GM20000 (cell line): ENCODE measurements around the gene WDR49.

Experiments
- DNase-seq: peaks from one replicate; pipeline ENCODE4 v3.0.0; 2012; ENCODE audit warnings: low spot score
- CTCF ChIP-seq: IDR thresholded peaks from 2 replicates; pipeline ENCODE4 v1.5.1; 2012; ENCODE audit warnings: mild to moderate bottlenecking, control low read depth; ENCODE audit errors: extremely low read depth, missing control alignments

The WDR49 gene

DNA sequence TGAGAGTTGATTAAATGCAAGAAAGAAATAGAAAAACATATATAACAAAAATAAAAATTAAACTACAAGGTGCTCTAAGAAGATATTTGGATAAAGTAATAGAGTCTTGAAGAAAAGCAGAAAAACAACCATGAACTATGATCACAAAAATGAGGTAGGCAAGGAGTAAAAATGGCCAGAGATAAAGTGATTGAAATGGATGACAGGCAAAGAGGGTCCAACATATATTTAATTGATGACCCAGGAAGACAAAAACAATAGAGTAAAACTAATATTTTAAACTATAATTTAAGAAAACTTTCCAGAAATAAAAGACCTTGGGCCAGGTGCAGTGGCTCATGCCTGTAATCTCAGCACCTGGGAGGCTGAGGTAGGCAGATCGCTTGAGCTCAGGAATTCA is 22.1 kb upstream of the WDR49 start:
- no peak for DNase-seq
- TF ChIP-seq CTCF: no peak

DNA sequence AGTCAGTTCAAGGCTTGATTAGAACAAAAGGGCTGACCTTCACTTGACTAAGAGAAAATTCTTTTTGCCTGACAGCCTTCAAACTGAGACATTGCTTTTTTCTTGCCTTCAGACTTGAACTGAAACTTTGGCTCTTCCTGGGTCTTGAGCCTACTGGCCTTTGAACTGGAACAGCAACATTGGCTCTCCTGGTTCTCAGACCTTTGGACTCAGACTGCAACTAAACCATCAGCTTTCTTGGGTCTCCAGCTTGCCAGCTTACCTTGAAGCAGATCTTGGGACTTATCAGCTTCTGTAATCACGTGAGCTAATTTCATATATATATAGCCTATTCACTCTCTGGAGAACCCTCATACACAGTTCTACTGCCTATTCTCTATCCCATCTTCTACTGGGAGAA is 19.5 kb upstream of the WDR49 start:
- no peak for TF ChIP-seq CTCF
- DNase-seq: no peak

DNA sequence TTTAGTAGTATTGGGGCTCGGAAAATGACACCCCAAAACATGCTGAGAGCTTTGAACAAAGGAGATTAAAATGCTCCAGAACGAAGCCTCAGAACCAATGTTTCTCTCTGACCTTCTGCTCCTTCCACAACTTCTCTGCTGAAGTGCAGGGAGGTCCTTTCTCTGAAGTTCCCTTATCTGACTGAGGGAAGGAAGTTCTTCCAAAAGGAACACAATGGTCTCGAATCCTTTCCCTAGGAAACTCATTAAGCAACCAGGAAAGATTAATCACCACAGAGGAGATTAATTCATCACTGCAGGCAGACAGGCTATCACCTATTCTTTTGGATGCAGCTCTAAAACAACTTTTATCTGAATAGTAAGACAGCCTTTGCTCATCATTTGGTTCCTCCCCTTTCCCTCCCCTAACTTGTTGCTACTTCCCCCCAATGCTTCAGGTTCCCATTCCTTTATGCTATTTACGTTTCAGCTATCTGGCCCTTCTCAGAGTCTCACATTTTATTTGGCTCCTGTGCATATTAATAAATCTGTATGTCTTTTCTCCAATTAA is 18.2 kb upstream of the WDR49 start:
- DNase-seq: no peak
- no peak for TF ChIP-seq CTCF

GRCh38 chr3:167669699-167670098 is 16.0 kb upstream of the WDR49 start:
- TF ChIP-seq CTCF: no peak

GRCh38 chr3:167668651-167669050 is 14.9 kb upstream of the WDR49 start:
- no peak for TF ChIP-seq CTCF
- no peak for DNase-seq

More at GRCh38 chr3:167669699-167670098, 16.0 kb upstream of the WDR49 start:
- no peak for DNase-seq

- no peak for TF ChIP-seq CTCF
- no peak for DNase-seq
Observed at GRCh38 chr3:167666563-167666962, 12.8 kb upstream of the WDR49 start.

DNA sequence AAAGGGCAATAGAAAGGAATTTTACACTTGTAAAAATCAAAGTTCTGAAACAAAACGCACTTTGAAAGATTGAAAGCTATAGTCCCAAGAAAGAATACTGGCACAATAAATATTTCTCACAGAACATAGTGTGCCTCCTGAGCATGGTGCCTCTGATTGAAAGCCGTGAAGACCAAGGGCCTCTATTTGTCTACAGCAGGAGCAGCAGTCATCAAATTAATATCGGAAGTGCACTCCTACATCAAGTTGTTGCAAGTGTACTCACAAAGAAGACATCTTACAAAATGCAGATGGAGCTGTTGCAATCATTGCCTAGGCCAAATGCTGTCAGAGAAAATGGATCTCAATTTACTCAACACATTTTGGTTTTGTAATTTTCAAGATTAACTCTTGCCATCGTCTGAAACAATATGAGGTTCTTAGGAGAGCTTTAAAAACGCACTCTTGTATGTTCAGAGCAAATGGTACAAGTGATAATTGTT is 9.2 kb upstream of the WDR49 start:
- no peak for TF ChIP-seq CTCF
- no peak for DNase-seq
